ENCODE data around the gene GTSE1. TPM values are rescaled to one million over a fixed set of nuclear protein-coding genes. Genes with fewer than 3 reads are reported as not detected.

Gene GTSE1
- total RNA-seq, 1 experiment from 2014 or later: 64.6 TPM

- H3K36me3 ChIP-seq (ENCODE audit: low read depth): peaks cover 12% of the 10 kb centered on the region; the same call in 1 of the 2 replicates
- no peaks in the 10 kb centered on the region for H3K9me2 ChIP-seq (ENCODE audit: insufficient read depth)
- no peaks in the 10 kb centered on the region for H4K20me1 ChIP-seq (ENCODE audit: insufficient read depth)
- TF ChIP-seq CTCF (conservative IDR thresholded peaks at IDR 0.05) (no peak), EZH2 (IDR thresholded peaks at IDR 0.05; ENCODE audit: low read depth) (no peak)
- CTCF ChIA-PET: no interaction called here
- BruUV-seq (replicated peaks): no TSS peak
- no peak for DNase-seq
- H3K4me3 ChIP-seq: no peak overlapping the region
- no peak overlapping the region for H3K27ac ChIP-seq
- POLR2A ChIA-PET (ENCODE audit: unreplicated experiment): interaction anchor here (0.6 kb wide), 2 partner anchors 101 to 267 kb away, joined by 4 to 6 read pairs; no protein-coding TSS in a partner anchor
- H3K4me2 ChIP-seq: no peak overlapping the region
- no peaks in the 10 kb centered on the region for H3K9me3 ChIP-seq (ENCODE audit: insufficient read depth, low read depth)
- H3K27me3 ChIP-seq (ENCODE audit: insufficient read depth, low read depth): no peaks in the 10 kb centered on the region
- H3K79me2 ChIP-seq (ENCODE audit: low read depth): no peaks in the 10 kb centered on the region
- H3F3A ChIP-seq (ENCODE audit: insufficient read depth, low read depth): no peaks in the 10 kb centered on the region
- H2AFZ ChIP-seq: no peak overlapping the region
- intact Hi-C loops (cut with micrococcal nuclease; ENCODE audit: unreplicated experiment): no loop called here
- H3K4me1 ChIP-seq (replicated peaks; ENCODE audit: insufficient read depth): no peaks in the 10 kb centered on the region
These were observed 16.4 kb upstream of the GTSE1 start for GRCh38 chr22:46280063-46280817.

DNA sequence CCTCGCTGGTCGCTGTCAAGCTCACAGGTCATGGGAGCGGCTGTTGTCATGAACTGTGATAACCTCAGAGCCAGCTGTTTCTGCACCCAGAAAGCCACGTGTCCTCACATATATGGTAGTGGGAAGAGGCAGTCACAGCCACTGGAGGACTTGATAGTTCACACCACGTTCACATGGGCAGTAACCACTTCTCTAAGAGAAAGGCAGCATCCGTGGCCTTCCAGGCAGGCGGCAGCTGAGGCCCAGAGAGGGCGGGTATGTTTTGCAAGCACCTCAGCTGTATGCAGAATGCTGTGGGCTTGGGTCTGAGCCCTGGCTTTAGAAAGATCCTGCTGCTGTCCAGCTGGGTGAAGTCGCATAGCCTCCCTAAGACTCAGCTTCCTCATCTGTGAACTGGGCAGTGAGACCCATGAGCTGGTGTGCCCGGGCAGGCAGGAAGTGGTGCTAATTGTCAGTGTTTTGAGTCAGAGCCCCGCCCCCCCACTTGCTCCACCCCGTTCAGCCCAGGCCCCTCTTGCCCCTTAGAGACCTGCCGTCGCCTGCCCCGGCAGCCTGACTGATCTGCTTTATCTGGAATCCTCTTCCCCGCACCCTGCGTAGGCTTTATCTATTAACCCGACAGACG, 15.6 kb upstream of the GTSE1 start:
- Histone ChIP-seq H3K4me2 (no peak overlapping the region), H3K27ac (no peak overlapping the region), H3F3A (ENCODE audit: insufficient read depth, low read depth) (no peaks in the 10 kb centered on the region), H3K4me1 (replicated peaks; ENCODE audit: insufficient read depth) (no peaks in the 10 kb centered on the region), H3K36me3 (ENCODE audit: low read depth) (peaks cover 7% of the 10 kb centered on the region; the same call in 1 of the 2 replicates), H2AFZ (no peak overlapping the region), H3K27me3 (ENCODE audit: insufficient read depth, low read depth) (no peaks in the 10 kb centered on the region), H3K9me2 (ENCODE audit: insufficient read depth) (no peaks in the 10 kb centered on the region), H3K79me2 (ENCODE audit: low read depth) (no peaks in the 10 kb centered on the region), H4K20me1 (ENCODE audit: insufficient read depth) (no peaks in the 10 kb centered on the region), H3K4me3 (no peak overlapping the region), H3K9me3 (ENCODE audit: insufficient read depth, low read depth) (no peaks in the 10 kb centered on the region)
- POLR2A ChIA-PET (ENCODE audit: unreplicated experiment): no interaction called here
- TF ChIP-seq EZH2 (IDR thresholded peaks at IDR 0.05; ENCODE audit: low read depth) (no peak), CTCF (conservative IDR thresholded peaks at IDR 0.05) (no peak)
- DNase-seq: no peak
- intact Hi-C loops (cut with micrococcal nuclease; ENCODE audit: unreplicated experiment): no loop called here
- no TSS peak for BruUV-seq (replicated peaks)
- CTCF ChIA-PET: no interaction called here

DNA sequence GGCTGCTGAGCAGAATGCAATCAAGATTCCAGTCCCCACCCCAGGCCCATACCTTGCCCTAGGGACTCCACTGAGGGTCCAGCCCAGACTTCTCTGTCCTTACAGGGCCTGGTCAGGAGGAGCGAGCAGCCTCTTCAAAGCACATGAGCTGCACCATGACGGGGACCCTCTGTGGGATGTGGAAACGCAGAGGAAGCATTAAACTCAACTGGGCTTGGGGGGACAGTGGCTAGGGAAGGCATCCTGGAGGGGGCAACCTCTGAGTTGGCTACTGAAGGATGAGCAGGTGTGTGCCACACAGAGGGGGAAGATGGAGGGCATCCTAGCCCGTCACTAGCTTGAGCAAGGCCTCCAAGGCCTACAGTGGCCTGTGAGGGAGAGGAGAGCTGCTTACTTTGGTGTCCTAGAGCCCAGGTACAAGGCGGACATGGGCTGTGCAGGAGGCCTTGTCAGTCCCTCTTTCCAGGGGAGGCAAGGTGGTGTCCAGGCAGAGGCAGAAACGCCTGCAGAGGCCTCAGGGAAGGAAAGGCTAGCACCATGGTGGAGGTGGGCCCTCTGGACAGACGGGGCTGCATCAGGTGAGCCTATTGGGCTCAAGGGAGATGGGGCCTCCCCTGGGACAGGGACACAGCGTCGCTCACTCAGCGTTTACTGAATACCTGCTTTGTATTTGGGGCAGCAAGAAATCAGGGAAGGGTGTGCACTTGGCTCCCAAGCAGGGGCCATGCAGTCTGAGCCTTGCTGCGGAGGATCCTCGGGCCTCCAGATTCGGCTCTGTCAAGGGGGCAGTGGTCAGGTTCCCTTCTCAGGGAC, 14.6 kb upstream of the GTSE1 start:
- intact Hi-C loops (cut with micrococcal nuclease; ENCODE audit: unreplicated experiment): no loop called here
- H4K20me1 ChIP-seq (ENCODE audit: insufficient read depth): no peaks in the 10 kb centered on the region
- H3K9me2 ChIP-seq (ENCODE audit: insufficient read depth): no peaks in the 10 kb centered on the region
- H2AFZ ChIP-seq: no peak overlapping the region
- no peaks in the 10 kb centered on the region for H3K79me2 ChIP-seq (ENCODE audit: low read depth)
- ChIA-PET CTCF (no interaction called here), POLR2A (ENCODE audit: unreplicated experiment) (no interaction called here)
- no peak for TF ChIP-seq CTCF (conservative IDR thresholded peaks at IDR 0.05)
- TF ChIP-seq EZH2 (IDR thresholded peaks at IDR 0.05; ENCODE audit: low read depth): no peak
- H3K4me2 ChIP-seq: no peak overlapping the region
- H3K4me1 ChIP-seq (replicated peaks; ENCODE audit: insufficient read depth): no peaks in the 10 kb centered on the region
- H3K4me3 ChIP-seq: no peak overlapping the region
- H3F3A ChIP-seq (ENCODE audit: insufficient read depth, low read depth): no peaks in the 10 kb centered on the region
- H3K36me3 ChIP-seq (ENCODE audit: low read depth): peaks cover 7% of the 10 kb centered on the region; the same call in 1 of the 2 replicates
- no peaks in the 10 kb centered on the region for H3K27me3 ChIP-seq (ENCODE audit: insufficient read depth, low read depth)
- no peaks in the 10 kb centered on the region for H3K9me3 ChIP-seq (ENCODE audit: insufficient read depth, low read depth)
- DNase-seq: no peak
- BruUV-seq (replicated peaks): no TSS peak
- H3K27ac ChIP-seq: no peak overlapping the region
